Stimulated activated CD8-positive, alpha-beta memory T cell treated with anti-CD3 and anti-CD28 coated beads, Interleukin-4, amount 100 ng/mL, for 48 hours (primary cell): ENCODE results near the gene COL18A1.
A peak's percentile ranks its signal among the peaks of the same experiment; 100 is the strongest.
"Not testable (repeated sequence)": the region's sequence is repeated elsewhere in the genome, so short reads cannot be mapped to it uniquely, and the experiment has no call there.

Source experiments
- DNase-seq: peaks from one replicate; pipeline ENCODE4 v3.0.0-alpha.2; 2020

Gene COL18A1

DNA sequence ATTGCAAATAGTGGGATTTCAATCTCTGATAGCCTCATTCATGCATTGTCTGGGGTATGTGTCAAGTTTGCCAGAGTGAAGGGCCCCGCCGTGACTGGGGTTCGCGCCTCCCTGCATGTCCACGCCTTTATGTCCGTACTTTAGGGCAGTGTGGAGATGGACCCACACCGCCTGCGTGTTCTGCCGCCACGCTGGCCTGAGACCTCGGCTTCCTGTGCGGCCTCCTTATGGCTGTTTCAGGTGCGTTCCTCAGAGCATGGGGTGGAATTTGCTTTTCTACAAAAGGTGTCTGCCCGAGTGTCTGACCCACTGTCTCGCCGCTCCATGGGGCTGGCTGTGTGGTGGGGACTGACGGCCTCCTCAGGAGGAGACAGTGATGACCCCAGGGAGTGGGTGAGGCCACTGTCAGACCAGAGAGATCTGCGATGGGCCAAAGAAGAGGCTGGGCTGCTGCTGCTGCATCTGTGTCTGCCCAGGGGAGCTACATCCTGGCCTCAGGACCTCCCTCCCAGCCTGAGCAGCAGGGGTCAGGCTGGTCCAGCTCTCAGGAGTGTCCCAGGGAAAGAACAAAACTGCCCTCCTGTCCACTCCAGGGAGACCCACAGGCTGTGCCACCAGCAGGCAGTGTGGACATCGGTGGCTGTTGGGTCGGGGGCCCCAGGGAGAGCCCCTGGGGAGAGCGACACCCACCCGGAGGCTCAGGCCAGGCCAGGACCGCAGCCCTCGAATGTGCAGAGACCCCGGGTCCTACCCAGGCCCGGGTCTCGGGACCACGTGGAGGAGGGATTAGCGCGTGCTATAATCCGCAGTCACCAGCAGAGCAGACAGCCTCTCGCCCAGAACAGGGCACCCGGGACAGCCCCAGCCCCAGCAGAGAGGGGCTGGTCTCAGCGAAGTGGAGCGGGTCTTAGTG, 147.1 kb downstream of the COL18A1 start:
- no peak for DNase-seq

- no peak for DNase-seq
Measured at GRCh38 chr21:45552696-45553391, 147.9 kb downstream of the COL18A1 start.

DNA sequence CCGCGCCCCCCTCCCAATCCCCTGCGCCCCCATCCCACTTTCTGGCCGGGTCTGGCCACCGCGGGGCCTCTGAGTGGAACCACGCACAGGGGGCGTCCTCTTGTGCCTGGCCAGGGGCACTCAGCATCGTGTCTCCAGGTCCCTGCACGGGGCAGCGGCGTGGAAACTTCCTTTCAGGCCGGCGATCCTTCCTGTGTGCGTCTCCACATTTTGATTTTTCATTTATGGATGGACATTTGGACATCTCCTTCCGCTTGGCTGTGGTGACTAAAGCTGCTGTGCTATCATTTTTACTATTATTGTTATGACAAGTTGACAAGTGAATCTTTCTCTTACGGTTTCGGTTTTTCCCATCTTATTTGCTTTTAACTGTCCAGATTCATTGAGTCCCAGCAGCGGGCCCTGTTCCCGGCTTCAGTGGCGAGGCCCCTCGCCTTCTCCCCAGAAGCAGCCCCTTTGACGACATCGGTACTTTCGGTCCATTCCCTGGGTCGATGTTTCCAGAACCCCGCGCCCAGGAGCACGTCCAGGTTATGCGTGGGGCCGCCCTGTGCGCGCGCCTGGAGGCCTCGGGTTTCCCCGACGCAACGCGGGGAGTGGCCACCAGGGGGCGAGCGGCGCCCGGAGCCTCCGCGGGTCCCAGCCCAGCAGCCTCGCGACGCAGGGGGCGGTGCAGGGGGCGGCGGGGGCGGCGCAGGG, 149.7 kb downstream of the COL18A1 start:
- DNase-seq: peak; percentile 95

GRCh38 chr21:45555251-45555556, 150.2 kb downstream of the COL18A1 start:
- no peak for DNase-seq

GRCh38 chr21:45555557-45556301, 150.8 kb downstream of the COL18A1 start:
- peak; percentile 77 for DNase-seq

- DNase-seq: no peak
Measured at GRCh38 chr21:45556302-45556644, 151.3 kb downstream of the COL18A1 start.

- no peak for DNase-seq
Measured at GRCh38 chr21:45556645-45557615, 152.0 kb downstream of the COL18A1 start.

- no peak for DNase-seq
Measured at GRCh38 chr21:45557616-45558043, 152.7 kb downstream of the COL18A1 start.

DNA sequence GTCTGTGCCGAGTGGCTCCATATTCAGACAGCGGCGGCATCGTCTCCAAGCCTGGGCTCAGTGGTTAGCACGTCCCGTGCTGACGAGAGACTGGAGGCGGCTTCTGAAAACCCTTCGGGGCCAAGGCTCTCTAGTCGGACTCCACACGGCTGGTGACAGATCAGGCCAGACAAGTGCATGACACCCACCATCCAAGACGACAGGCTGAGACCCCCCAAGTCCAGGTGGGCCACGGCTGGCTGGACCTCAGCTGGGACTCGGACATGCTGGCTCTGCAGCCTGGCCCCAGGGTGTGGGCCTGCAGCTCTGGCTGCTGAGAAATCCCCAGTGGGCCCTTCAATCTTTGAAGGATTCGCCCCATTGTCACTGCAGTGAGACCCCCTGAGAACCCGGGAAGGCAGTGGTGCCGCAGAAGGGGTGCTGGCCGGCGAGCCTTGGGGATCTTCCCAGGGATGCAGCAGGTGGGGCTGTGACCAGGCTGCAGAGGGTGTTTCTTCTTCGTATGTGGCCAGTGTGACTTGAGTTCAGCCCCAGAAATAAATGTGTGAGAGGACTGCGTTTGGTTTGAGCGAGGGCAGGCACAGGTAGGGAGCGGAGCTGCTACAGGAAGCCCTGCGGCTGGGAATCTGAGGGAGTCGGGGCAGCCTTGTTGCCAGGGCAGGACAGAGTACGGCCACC, 153.2 kb downstream of the COL18A1 start:
- no peak for DNase-seq

DNA sequence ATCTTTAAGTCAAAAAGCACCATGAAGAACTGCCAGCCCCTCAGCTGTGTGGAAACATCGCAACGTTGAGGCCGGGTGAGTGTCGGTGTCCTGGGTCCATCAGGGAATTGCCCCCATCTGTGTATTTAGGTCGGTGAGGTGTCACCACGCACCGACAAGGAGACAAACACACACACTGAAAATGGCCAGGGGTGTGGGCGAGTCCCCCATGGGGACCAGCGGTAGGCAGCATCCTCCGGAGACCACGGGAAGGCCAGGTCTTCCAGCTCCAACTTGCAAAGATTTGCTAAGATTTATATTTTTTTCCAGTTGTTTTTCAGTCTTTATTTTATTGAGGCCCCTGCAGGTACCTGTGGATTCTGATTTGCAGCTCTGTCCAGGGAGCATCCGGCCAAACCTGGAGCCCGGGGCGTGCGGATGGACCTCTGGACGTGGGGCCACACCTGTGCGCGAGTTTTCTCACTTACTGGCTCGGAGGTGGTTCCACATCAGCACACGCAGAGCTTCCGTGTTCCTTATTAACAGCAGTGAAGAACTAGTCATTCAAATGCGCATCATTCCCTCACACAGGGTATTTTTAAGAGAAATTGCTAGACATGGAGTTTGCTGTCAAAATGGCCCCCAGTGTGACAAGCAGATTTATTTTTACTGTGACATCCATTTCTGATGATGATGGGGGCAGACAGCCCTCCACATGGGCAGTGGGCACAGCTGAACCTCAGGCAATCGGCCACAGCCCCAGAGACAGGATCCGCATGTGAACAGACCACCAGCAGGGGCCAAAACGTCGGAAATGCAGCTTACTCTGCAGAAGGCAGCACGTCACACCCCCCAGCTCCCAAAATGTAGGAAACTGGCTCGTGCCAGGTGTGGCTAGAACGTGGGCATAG, 154.5 kb downstream of the COL18A1 start:
- no peak for DNase-seq

- no peak for DNase-seq
Measured at GRCh38 chr21:45560106-45561021, 155.4 kb downstream of the COL18A1 start.

DNA sequence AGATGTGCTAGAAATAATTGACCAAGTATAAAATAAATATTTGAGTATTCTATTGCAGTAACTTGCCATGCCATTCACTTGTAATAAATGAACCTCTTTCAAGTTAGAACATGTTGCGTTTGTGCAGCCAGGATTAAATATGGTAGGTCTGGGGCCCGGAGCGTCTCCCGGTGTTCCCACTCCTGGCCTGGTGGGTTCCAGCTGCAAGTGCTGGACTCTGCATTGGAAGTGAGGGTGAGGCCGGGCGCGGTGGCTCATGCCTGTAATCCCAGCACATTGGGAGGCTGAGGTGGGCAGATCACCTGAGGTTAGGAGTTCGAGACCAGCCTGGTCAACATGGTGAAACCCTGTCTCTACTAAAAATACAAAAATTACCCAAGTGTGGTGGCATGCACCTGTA, 156.3 kb downstream of the COL18A1 start:
- not testable (repeated sequence) for DNase-seq

GRCh38 chr21:45562402-45562801, 157.4 kb downstream of the COL18A1 start:
- DNase-seq: no peak

DNA sequence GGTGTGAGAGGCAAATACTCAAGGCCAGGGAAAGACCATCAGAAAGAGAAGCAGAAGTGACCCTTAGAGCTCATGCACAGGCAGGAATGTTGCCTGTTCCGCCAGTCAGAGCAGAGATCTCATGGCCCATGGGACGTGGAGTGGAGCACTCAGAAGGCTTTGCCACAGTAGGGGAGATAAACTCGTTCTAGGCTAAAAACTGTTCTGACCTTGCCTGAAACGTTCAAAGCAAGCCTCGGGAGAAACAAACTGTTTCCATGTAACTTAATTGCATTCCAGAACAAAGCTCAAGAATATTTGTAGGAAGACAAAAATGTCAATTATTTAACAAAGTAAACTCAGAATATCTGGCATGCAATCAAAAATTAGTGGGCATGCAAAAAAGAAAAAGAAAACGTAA, 158.0 kb downstream of the COL18A1 start:
- DNase-seq: no peak
